Astrocyte of the hippocampus (primary cell): ENCODE results near the gene AOAH.
A peak's percentile ranks its signal among the peaks of the same experiment; 100 is the strongest.
"Not testable (repeated sequence)": the region's sequence is repeated elsewhere in the genome, so short reads cannot be mapped to it uniquely, and the experiment has no call there.

Source experiments
- DNase-seq: peaks from one replicate; pipeline ENCODE4 v3.0.0; 2011; ENCODE audit warnings: low read depth, low spot score

AOAH gene

DNA sequence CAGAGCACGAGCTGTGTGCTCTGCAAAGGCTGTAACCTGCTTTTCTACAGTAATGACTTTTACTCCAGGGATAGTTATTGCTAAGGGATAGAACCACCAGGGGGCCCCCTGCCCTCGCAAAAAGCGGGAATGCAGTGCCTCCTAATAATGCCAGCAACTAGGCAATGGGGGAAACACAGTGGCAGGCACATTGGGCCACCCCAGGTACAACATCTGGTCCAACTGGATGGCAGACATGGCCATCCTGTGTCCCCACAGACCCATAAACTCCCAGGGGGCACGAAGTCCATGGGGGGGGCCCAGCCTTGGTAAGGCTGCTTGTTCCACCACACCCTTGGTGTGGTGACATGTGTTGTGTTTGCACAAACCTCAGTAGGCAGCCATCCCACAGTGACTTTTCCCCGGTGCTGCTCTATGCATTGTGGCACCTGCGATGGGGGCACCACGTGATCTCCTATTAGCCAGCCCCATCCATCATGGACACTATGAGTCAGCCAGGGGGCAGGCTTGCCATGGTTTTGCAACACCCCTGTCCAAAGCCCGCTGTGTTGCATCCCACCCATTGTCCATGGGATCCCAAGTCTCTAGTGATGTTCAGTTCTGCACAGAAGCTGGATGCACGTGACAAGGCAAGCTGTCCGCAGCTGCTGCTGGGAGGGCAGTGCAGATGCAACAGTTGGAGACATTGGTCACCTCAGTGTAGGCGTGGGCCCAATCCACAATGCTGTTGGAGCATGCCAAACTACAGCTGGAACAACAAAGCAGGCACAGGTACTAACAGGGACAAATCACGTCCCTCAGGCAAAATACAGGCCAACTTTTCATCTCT, 250.6 kb downstream of the AOAH start:
- peak; percentile 32 for DNase-seq

DNA sequence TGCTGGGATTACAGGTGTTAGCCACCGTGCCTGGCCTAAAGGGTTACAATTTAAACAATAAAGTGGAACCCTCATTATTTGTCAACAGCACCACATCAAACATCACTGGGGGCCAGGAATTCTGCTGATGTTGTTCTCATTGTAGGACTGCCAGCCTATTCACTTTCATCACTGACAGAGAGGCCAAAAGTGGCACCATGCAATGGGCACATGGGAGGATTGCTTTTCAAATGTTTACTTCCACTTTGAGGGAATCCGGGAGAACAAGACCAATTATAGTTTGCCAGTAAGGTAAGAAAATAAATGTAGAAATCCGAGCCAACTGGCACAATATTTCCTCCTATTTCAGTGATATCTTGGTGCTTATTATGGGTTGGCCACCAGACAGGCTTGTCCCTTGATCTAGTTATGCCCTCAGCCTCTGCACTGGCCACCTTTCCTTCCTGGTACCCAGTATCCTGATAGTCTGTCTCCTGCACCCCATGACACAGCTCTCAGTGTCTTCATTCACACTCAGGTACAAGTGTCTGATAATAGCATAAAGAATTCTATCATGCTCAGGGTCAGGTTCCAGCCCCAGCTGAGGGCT, 252.1 kb downstream of the AOAH start:
- no peak for DNase-seq

DNA sequence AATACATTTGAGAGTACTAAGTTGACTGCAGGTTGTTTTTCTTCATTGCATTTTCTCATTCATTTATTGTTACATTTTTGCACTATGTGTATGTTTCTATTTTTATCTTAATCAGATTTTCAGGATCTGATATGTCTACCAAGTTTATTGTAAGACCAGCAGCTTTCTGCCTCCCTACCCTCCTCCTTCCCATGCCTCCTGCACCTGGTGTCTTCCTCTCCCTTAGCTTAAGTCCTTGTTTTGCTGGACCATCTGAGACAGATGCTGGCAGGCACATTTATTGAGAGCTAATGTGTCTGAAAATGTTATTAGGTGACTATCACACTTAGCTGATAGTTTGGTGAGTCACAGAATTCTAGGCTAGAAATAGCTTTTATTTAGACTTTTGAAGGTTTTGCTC, 255.1 kb downstream of the AOAH start:
- DNase-seq, result no peak

DNA sequence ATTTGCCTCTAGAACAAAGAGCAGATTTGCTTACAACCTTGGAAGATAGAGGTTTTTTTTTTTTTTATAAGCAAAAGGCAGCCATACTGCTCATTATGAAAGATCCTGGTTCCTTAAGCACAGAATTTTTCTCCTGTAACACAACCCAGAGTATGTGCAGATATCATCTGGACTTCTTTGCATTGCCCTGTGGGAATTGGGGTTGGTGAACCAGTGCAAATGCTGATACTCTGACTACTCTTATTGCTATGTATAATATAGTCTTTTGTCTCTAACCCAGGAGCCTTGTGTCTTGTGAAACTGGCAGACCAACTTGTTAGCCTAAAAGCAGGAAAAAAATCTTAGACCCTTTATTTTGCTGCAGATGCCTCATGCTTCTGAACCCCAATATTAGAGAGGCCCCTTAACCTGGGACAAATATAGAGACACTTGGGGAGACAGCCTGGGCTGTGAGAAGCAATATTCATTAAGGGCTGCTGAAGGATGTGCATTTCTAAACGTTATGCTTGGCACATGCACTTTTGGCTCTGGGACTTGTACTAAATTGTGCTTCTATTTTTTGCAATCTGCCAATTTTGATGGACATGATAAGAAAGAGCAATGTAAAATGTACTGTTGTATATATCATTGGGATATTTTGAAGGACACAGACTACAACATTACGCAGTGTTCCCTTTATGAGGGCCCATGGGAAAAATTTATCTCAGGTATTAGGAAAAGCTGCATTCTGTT, 255.8 kb downstream of the AOAH start:
- DNase-seq, result no peak

DNA sequence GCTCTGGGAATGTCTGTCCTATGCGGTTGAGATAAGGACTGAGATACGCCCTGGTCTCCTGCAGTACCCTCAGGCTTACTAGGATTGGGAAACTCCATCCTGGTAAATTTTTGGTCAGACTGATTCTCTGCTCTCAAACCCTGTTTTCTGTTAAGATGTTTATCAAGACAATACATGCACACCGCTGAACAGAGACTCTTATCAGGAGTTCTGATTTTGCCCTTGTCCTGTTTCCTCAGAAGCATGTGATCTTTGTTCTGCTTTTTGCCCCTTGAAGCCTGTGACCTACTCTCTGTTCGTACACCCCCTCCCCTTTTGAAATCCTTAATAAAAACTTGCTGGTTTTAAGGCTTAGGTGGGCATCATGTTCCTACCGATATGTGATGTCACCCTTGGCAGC, 258.3 kb downstream of the AOAH start:
- DNase-seq, result not testable (repeated sequence)

DNA sequence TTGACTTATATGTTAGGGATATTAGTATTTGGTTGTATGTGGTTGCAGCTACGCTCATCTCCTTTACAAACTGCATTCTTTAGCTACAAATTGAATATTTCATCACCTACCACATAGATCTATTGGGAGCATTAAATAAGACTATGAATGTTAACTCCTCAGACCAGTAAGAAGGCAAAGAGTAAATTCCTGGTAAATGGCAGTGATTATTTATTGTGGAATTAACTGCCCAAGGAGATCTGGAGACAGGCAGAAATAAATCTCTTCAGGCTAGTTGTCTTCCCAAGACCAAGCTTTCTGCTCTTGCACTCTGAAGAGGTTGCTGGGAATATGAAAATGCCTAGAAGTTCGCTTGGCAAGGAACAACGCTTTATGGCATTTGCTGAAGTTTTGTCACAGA, 260.0 kb downstream of the AOAH start:
- DNase-seq, result no peak
